Activated naive CD8-positive, alpha-beta T cell treated with anti-CD3 and anti-CD28 coated beads for 36 hours (primary cell): ENCODE data around the gene NFU1. TPM values are rescaled to one million over a fixed set of nuclear protein-coding genes. Genes with fewer than 3 reads are reported as not detected.

Experiments used
- DNase-seq: peaks from one replicate; pipeline ENCODE4 v3.0.0; 2021
- H3K27ac Mint-ChIP-seq: one replicate; pipeline ENCODE4 v1.8.0; 2022; ENCODE audit warnings: mild to moderate bottlenecking, moderate library complexity, mixed read lengths
- H3K27me3 Mint-ChIP-seq: one replicate; pipeline ENCODE4 v1.8.0; 2022; ENCODE audit warnings: mild to moderate bottlenecking, mixed read lengths
- H3K36me3 Mint-ChIP-seq: one replicate; pipeline ENCODE4 v1.8.0; 2021; ENCODE audit warnings: mild to moderate bottlenecking, mixed read lengths
- H3K4me1 Mint-ChIP-seq: one replicate; pipeline ENCODE4 v1.8.0; 2021; ENCODE audit warnings: mixed read lengths
- H3K4me3 Mint-ChIP-seq: one replicate; pipeline ENCODE4 v1.8.0; 2022; ENCODE audit warnings: mild to moderate bottlenecking, moderate library complexity, mixed read lengths
- H3K9me3 Mint-ChIP-seq: one replicate; pipeline ENCODE4 v1.8.0; 2022; ENCODE audit warnings: mixed read lengths
- total RNA-seq, 2 experiments: library from RNA; stranded (reverse); gene quantifications; one replicate each; pipeline ENCODE4 v1.2.3, GENCODE V29; 2021

The NFU1 gene
- 10 to 100 TPM; 47.4 to 50.9 TPM for total RNA-seq

DNA sequence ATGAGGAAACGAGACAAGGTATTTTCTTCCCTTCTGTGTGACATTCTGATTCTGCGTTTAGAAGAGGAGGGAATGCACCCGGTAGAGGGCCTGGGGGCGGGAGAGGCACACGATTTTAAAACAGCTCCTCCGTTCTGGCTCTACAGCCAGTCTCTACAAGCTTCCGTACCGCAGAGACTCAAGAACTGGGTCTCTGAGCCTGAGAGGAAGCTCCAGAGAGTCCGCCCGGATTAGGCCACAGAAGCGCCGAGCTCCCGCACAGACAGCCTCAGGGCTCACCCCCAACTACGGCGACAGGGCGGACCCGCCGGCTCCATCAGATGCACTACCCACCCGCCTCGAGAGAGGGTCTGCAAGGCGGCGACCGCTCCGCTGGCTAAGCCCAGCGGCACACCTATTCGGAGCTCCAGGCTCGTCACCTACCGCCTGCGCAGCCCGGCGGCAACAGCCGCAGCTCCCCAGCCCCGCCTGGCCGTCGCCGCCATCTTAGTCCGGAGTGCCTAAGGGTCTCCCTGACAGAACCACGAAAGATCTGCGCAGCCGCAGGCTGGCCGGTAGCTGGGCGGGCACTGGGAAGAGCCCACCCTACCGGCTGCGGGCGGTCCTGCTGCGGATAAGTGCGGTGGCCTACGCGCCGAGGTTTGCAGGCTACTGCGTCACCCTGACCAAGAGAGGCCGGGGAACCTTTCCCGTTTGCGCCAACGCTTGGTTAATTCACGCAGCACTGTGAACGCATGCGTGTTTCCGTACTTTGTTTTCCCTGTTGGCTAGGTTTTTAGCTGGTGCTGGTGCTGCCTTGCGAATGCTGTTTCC lies at the start of gene NFU1:
NFU1 (minus strand) TSS at position 498 of the 813 bp plus-strand sequence; CDS start at position 485, 13 bp downstream.
- peak within 1 kb of the TSS; percentile 93 for H3K27ac Mint-ChIP-seq

DNA sequence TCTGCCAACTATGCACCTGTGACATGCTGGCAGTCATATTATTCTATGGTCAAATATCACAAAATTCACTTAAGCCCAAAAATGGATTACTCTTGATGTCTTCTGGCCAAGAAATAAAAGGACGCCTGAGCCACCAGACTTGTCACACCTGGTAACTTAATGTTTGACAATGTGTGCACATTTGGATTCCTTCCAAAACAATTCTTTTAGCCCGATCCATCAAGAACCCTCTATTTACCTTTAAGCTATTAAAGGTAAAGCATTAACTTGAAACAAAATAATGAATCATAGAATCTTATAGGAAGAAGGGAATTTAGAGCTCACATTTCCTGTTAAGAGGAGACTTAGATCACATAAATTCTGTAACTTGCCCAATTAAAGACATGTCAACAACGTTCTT lies 46.5 kb upstream of the NFU1 start:
- H3K4me3 Mint-ChIP-seq: no peak overlapping the region
- DNase-seq: no peak
- no peak overlapping the region for H3K27ac Mint-ChIP-seq
- H3K36me3 Mint-ChIP-seq: peaks cover 27% of the 10 kb centered on the region
- H3K4me1 Mint-ChIP-seq: peaks cover 14% of the 10 kb centered on the region
- H3K27me3 Mint-ChIP-seq: no peaks in the 10 kb centered on the region
- H3K9me3 Mint-ChIP-seq: no peaks in the 10 kb centered on the region

More for the DNA sequence above, at the start of gene NFU1:
- DNase-seq: peak; percentile 96
- Mint-ChIP-seq H3K36me3 (peaks cover 17% of the 10 kb centered on the region), H3K4me3 (peak within 1 kb of the TSS; percentile 94), H3K27me3 (no peaks in the 10 kb centered on the region), H3K9me3 (peaks cover 8% of the 10 kb centered on the region), H3K4me1 (peaks cover 27% of the 10 kb centered on the region)

DNA sequence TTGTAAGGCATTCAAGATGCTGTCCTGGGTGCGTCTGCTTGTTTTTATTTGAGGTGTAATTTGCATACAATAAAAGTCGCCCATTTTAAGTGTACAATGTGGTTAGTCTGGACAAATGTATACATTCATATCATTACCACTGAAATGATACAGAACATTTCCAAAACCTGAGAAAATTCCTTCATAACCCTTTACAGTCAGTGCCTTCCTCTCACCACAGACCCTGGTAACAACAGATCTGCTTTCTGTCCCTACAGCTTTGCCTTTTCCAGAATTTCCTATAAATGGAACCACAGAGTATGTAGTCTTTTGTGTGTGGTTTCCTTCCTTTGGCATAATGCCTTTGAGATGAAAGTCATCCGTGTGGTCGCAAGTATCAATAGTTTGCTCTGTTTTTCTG lies 45.8 kb upstream of the NFU1 start:
- no peak for DNase-seq
- Mint-ChIP-seq H3K27ac (no peak overlapping the region), H3K9me3 (no peaks in the 10 kb centered on the region), H3K36me3 (peaks cover 22% of the 10 kb centered on the region), H3K4me3 (no peak overlapping the region), H3K27me3 (no peaks in the 10 kb centered on the region), H3K4me1 (peaks cover 20% of the 10 kb centered on the region)

DNA sequence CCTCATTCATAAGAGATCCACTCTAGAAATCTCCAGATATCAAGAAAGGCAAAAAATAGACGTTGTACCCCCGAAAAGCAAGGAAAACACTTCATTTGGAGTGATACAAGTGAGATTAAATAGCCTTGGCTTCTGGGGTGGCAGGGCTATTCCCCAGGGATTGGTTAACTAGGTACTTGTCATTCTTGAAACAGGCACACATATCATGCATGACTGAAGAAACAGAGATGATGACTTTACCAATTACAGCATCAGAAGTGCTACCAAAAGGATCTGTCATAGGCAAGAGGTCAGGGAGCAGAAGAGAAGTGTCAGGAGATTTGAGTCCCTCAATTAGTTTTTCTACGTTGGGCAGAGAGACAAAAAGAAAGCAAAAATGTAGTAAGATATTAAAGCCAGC lies 45.2 kb upstream of the NFU1 start:
- DNase-seq: no peak
- H3K9me3 Mint-ChIP-seq: no peaks in the 10 kb centered on the region
- no peak overlapping the region for H3K27ac Mint-ChIP-seq
- H3K36me3 Mint-ChIP-seq: peaks cover 24% of the 10 kb centered on the region
- H3K4me3 Mint-ChIP-seq: no peak overlapping the region
- no peaks in the 10 kb centered on the region for H3K27me3 Mint-ChIP-seq
- H3K4me1 Mint-ChIP-seq: peaks cover 25% of the 10 kb centered on the region

DNA sequence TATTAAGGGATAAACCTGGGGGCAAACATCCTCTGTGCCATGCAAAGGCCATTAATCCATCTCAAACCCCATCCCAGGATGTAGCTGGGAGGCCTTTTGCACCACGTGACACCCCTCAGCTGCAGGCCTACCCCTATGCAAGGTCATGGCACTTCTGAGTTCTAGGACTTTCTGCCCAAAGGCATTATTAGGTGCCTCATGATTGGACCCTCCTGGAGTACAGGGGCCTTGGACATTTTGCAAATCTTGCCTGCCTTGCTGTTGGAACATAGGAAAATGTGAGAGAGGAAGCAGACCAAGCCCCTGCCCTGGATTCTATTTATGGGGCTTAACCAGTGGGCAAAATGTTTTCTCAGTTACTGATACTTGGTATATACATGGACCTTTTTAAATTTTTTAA lies 44.2 kb upstream of the NFU1 start:
- H3K9me3 Mint-ChIP-seq: no peaks in the 10 kb centered on the region
- no peaks in the 10 kb centered on the region for H3K27me3 Mint-ChIP-seq
- no peak overlapping the region for H3K27ac Mint-ChIP-seq
- no peak for DNase-seq
- no peak overlapping the region for H3K4me3 Mint-ChIP-seq
- peaks cover 26% of the 10 kb centered on the region for H3K36me3 Mint-ChIP-seq
- peaks cover 36% of the 10 kb centered on the region for H3K4me1 Mint-ChIP-seq

DNA sequence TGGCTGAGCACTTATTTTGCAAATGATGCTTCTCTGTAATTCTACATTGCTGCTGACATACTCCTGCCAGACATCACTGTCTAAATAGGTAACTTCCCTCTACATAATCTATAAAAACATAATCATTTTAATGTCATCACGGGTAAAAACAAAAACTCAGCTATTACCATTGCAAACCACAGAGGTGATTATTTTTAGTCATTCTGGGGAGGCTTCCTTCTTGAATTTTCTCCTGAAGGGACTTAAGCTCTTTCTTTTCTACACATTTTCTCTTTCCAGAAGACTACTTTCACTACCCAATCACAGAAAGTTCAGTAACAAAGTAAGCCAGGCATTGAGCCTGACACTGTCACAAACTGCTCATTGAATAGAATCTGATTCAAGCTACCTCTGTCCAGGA lies 40.4 kb upstream of the NFU1 start:
- peaks cover 29% of the 10 kb centered on the region for H3K36me3 Mint-ChIP-seq
- peaks cover 40% of the 10 kb centered on the region for H3K4me1 Mint-ChIP-seq
- H3K27me3 Mint-ChIP-seq: no peaks in the 10 kb centered on the region
- no peak overlapping the region for H3K4me3 Mint-ChIP-seq
- no peaks in the 10 kb centered on the region for H3K9me3 Mint-ChIP-seq
- no peak for DNase-seq
- H3K27ac Mint-ChIP-seq: peak overlapping the region; percentile 46

DNA sequence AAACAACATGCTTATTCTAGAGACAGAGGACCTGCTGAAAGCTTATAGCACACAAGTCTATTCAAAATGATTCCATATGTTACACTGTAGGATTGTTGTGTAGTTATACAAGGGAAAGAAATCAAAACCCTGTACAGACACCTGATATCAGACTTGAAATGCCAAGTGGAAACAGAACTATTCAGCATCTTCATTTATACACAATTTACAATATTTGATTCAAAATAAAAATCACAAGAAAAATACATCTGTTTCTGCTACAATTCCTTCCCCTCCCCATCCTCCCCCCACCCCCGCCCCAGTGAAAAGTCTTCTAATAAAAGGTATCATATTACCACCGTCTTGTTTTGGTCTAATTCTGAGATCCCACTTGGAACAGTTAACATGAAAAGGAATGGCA lies 37.5 kb upstream of the NFU1 start:
- Mint-ChIP-seq H3K4me1 (peaks cover 41% of the 10 kb centered on the region), H3K9me3 (no peaks in the 10 kb centered on the region), H3K4me3 (no peak overlapping the region), H3K27ac (no peak overlapping the region), H3K27me3 (no peaks in the 10 kb centered on the region), H3K36me3 (peaks cover 26% of the 10 kb centered on the region)
- no peak for DNase-seq

DNA sequence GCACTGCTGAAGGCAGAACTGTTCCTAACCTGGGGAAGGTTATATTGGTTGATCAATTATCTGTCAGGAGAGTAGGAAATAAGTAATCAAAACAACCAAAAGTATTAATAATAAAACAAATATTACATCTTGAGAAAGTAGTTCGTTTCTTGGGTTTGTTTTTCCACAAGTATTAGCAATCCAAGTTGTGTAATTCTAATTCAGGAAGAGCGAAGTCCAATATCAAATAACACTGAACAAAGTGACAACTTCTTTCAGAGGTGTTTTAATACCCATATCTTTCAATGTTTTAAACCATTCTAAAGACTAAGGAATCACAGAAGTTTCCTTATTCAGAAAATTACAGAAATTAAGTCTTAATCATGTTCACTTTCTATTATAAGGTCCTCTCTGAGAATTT lies 34.6 kb upstream of the NFU1 start:
- Mint-ChIP-seq H3K4me1 (peaks cover 19% of the 10 kb centered on the region), H3K36me3 (peaks cover 11% of the 10 kb centered on the region), H3K27me3 (no peaks in the 10 kb centered on the region), H3K9me3 (no peaks in the 10 kb centered on the region), H3K27ac (no peak overlapping the region), H3K4me3 (no peak overlapping the region)
- DNase-seq: no peak

DNA sequence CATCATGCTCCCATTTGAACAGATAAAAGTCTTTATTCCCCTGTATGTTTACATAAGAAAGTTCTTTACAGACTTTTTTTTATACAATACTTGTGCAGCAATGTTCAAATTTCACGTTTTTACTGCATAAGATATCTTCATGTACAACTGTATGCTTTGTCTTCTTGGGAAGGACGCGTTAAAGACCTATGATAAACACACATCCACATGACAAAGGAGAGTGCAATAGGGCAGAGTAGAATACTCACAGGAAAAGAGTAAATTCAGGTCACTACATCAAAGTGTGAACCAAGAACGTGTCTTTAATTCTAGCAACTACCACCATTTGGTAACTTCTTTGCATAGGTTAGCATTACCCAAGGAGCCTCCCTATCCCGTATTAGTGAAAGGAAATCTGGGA lies 33.7 kb upstream of the NFU1 start:
- H3K9me3 Mint-ChIP-seq: no peaks in the 10 kb centered on the region
- H3K4me3 Mint-ChIP-seq: no peak overlapping the region
- no peak for DNase-seq
- peaks cover 12% of the 10 kb centered on the region for H3K4me1 Mint-ChIP-seq
- no peak overlapping the region for H3K27ac Mint-ChIP-seq
- peaks cover 15% of the 10 kb centered on the region for H3K36me3 Mint-ChIP-seq
- H3K27me3 Mint-ChIP-seq: no peaks in the 10 kb centered on the region

DNA sequence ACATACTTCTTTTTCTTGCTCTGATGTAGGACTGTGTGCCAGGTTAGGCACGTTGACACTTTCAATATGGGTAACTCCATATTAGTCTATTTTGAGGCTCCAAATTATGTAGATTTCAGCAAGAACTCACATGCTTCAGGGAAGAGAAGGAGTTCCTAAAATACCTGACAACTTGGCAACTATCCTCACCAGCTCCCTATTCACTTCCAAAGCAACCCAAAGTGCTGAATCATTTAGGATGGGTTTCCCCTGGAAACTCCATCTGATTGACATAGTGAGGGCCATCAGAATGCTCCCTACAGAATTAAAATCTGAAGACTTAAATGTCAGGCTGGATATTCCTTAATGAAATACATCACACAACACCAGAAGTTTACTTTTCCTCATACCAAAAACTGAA lies 32.5 kb upstream of the NFU1 start:
- no peaks in the 10 kb centered on the region for H3K9me3 Mint-ChIP-seq
- peaks cover 5% of the 10 kb centered on the region for H3K4me1 Mint-ChIP-seq
- no peak for DNase-seq
- peaks cover 16% of the 10 kb centered on the region for H3K36me3 Mint-ChIP-seq
- no peak overlapping the region for H3K4me3 Mint-ChIP-seq
- no peaks in the 10 kb centered on the region for H3K27me3 Mint-ChIP-seq
- H3K27ac Mint-ChIP-seq: no peak overlapping the region

DNA sequence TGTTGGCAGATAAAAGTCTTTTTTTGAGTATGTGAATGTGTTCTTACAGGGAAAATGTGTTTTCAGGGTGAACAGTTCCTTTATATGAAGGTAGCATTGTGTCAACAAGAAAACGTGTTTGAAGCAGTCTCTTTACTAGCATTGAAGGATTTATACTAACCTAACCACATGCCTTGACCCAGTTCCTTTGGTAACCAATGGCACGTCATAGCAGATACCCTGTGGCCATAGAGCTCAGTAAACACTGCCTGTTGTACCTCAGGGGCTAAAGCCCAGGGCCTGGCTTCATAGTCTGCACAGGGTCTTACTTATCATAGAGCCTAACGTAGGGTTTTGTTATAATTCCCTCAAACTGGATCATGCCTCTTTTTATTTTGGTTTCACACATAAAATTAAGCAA lies 32.1 kb upstream of the NFU1 start:
- Mint-ChIP-seq H3K27ac (peak overlapping the region; percentile 49), H3K4me3 (no peak overlapping the region), H3K27me3 (no peaks in the 10 kb centered on the region), H3K9me3 (no peaks in the 10 kb centered on the region), H3K4me1 (peaks cover 5% of the 10 kb centered on the region), H3K36me3 (peaks cover 18% of the 10 kb centered on the region)
- no peak for DNase-seq

DNA sequence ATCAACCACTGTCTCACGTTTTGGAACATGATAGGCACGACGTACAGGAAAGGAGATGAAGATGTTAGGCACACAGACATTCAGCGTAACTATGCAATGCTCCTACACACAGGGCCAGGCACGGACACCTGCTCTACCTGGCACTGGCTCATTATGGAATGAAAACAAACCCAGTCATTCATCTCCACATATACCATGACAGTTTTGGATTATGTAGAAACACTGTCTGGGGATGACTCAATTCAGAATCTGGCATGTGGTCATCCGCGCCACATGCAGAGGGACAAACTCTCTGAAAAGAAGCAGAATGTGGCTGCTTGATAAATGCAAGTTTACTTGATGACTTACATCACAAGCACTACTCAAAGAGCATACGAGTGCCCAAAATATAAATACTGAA lies 29.5 kb upstream of the NFU1 start:
- Mint-ChIP-seq H3K36me3 (peaks cover 32% of the 10 kb centered on the region), H3K27ac (no peak overlapping the region), H3K4me3 (no peak overlapping the region), H3K27me3 (no peaks in the 10 kb centered on the region), H3K9me3 (no peaks in the 10 kb centered on the region), H3K4me1 (peaks cover 6% of the 10 kb centered on the region)
- no peak for DNase-seq

DNA sequence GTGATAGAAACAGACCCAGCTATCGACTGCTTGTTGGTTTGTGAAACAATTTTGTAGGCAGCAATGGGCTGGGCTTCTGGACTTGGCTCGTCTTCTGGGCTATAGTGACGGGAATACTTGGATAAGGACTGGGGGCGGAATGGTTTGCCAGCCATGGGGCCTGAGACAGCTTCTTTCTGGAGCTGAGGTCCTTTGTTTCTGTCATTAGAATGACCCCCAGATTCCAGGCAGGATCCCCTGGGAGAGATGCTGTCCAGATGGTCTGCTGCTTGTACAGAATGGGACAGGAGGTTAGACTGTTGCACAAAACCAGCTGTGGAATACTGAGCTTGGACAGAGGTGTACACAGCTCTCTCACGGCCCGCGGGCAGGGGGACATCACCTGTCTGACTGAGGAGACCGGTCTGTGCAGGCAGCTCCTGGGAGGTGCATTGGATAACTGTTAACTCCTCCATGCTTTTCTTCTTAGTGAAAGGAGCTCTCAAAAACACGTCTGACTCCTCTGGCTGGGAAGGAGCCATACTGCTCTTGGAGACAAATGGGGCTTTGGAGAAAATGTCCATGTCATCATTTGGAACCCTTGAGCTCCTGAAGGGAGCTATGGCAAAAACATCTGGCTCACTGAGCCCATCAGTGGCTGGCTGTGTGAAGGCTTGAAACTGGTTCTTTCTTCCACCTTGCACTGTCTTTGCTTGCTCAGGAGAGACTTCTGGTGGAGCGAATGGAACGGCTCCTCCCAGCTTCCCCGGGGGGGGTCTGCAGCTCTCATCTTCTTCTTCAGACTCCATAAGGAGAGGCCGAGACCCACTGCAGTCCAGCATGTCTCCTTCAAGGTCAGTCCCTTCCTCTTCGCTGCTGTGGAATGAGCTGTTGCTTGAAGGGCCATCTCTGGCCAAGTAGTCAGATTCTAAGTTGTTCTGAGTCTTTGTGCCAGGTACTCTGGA lies 28.6 kb upstream of the NFU1 start:
- Mint-ChIP-seq H3K27me3 (no peaks in the 10 kb centered on the region), H3K4me3 (no peak overlapping the region), H3K27ac (peak overlapping the region; percentile 48), H3K9me3 (no peaks in the 10 kb centered on the region), H3K36me3 (peaks cover 36% of the 10 kb centered on the region), H3K4me1 (peaks cover 6% of the 10 kb centered on the region)
- DNase-seq: no peak

DNA sequence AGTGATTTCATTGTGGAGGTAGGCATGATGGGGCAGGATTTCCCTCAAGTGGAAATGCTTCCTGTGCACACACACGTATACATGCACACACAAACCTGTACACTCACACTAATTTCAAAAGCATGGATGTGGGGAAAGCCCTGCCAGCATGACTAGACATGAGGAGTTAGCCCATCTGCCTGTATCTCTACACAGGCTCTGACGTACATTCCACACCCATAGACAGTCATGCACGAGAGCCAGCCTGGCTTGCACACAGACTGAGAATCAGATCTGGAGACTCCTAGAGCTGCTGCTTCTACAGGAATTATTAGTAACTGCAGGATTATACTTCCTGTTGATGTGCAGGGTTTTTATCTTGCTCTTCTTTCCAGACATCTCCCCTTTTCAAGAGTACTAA lies 27.3 kb upstream of the NFU1 start:
- H3K4me3 Mint-ChIP-seq: no peak overlapping the region
- H3K27me3 Mint-ChIP-seq: no peaks in the 10 kb centered on the region
- no peak overlapping the region for H3K27ac Mint-ChIP-seq
- peaks cover 39% of the 10 kb centered on the region for H3K36me3 Mint-ChIP-seq
- peaks cover 5% of the 10 kb centered on the region for H3K4me1 Mint-ChIP-seq
- no peaks in the 10 kb centered on the region for H3K9me3 Mint-ChIP-seq
- DNase-seq: no peak

DNA sequence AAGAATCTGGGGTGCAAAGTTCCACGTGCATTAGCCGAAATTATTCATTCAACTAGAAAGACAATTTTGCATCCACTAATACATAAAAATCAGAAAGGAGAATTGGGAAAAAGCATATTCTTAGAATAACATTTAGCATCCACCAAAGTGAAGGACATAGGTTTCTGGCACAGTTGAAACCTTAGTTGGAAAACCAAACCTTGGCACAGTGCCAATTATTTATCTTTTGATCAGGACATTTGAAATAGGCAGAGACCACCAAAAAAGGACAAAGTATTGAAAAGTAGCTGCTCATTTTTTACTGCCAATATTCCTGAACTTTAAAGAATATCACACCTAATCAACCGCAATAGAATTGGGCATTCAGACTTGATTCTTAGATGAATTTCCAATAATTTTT lies 25.5 kb upstream of the NFU1 start:
- peaks cover 7% of the 10 kb centered on the region for H3K4me1 Mint-ChIP-seq
- no peaks in the 10 kb centered on the region for H3K9me3 Mint-ChIP-seq
- H3K36me3 Mint-ChIP-seq: peaks cover 43% of the 10 kb centered on the region
- H3K4me3 Mint-ChIP-seq: no peak overlapping the region
- H3K27me3 Mint-ChIP-seq: no peaks in the 10 kb centered on the region
- DNase-seq: no peak
- no peak overlapping the region for H3K27ac Mint-ChIP-seq
